HuH-7 (cell line): ENCODE measurements around the gene OR13D1.
A peak's percentile ranks its signal among the peaks of the same experiment; 100 is the strongest.
"Not testable (repeated sequence)": the region's sequence is repeated elsewhere in the genome, so short reads cannot be mapped to it uniquely, and the experiment has no call there.

Experiments
- DNase-seq: peaks from one replicate; pipeline ENCODE4 v3.0.0; 2011; ENCODE audit warnings: low spot score

OR13D1 gene

GRCh38 chr9:104694218-104694617 is at the start of gene OR13D1:
Gene OR13D1, plus strand, starts transcription at chr9:104694518. Its CDS starts 0 bp downstream, at chr9:104694518.
- no peak for DNase-seq

GRCh38 chr9:104658496-104659195 is 35.7 kb upstream of the OR13D1 start:
- no peak for DNase-seq

- DNase-seq: no peak
Observed at GRCh38 chr9:104675611-104676010, 18.7 kb upstream of the OR13D1 start.

GRCh38 chr9:104682642-104683041 is 11.7 kb upstream of the OR13D1 start:
- DNase-seq: peak; percentile 10

GRCh38 chr9:104686081-104686480 is 8.2 kb upstream of the OR13D1 start:
- DNase-seq: no peak

GRCh38 chr9:104700306-104700705 is 6.0 kb downstream of the OR13D1 start:
- no peak for DNase-seq

GRCh38 chr9:104708737-104709136 is 14.4 kb downstream of the OR13D1 start:
- not testable (repeated sequence) for DNase-seq

GRCh38 chr9:104711604-104712003 is 17.3 kb downstream of the OR13D1 start:
- DNase-seq: no peak

- no peak for DNase-seq
Observed at GRCh38 chr9:104725014-104725413, 30.7 kb downstream of the OR13D1 start.

- no peak for DNase-seq
Observed at GRCh38 chr9:104738452-104738851, 44.1 kb downstream of the OR13D1 start.

GRCh38 chr9:104740621-104741020 is 46.3 kb downstream of the OR13D1 start:
- DNase-seq: no peak

- DNase-seq: peak; percentile 41
Observed at GRCh38 chr9:104743376-104743985, 49.2 kb downstream of the OR13D1 start.
